CD4-positive, alpha-beta T cell treated with Interleukin-12 subunit alpha and Interleukin-12 subunit beta, for 1 hour (primary cell): ENCODE measurements around the gene PTPN3.

Experiments used
- DNase-seq: peaks from one replicate; pipeline ENCODE4 v3.0.0-alpha.2; 2020

PTPN3 gene

DNA sequence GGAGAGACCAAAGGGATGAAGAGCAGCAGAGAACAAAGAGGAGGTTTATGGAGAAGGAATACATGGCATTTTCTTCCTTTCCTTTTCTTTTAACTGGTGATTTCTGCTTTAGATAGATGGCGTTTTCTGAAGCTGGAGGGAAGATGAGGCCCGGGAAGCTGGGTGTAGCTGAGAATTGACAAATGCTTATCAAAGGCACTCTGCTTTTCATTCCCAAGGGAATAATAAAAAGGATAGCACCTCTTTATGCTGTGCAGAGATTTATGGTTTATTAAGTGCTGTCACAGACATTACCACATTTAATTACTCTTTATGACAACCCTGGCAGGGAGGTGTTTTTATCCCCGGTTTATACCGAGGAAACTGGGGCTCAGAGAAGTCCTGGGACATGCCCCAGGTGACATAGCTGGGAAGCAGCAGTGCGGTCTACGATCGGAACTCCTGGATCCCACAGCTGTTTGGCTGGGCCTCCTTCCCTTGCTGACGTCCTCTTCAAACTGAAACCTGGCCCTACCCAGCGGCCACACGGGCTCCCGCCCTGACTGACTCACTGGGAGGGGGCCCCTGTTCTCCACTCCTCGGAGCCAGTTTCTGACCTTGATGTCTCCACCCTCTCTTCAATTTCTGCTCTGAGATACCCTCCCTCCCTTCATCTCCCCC is 169.0 kb downstream of the PTPN3 start:
- DNase-seq = no peak
